ENCODE results near the gene C3orf18.

DNA sequence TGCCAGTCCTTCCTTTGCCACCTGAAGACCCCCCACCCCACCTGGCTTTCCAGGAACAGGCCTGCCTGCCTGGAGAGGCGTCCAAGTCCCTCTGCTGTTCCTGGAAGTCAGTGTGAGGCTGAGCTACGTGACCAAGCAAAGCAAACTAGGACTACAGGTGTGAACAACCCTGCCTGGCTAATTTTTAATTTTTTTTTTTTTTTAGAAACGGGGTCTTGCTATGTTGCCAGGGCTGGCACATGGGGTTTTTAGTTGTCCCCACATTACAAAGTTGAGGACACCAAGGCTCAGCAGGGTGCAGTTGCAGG lies 19.2 kb upstream of the C3orf18 start:
- no peak for TF ChIP-seq GABPA (IDR thresholded peaks at IDR 0.05; ENCODE audit: low read depth)
- no peak for TF ChIP-seq EZH2 (IDR thresholded peaks at IDR 0.05; ENCODE audit: borderline replicate concordance, control insufficient read depth, low read depth, low read length)
- TF ChIP-seq, protein P1, sequence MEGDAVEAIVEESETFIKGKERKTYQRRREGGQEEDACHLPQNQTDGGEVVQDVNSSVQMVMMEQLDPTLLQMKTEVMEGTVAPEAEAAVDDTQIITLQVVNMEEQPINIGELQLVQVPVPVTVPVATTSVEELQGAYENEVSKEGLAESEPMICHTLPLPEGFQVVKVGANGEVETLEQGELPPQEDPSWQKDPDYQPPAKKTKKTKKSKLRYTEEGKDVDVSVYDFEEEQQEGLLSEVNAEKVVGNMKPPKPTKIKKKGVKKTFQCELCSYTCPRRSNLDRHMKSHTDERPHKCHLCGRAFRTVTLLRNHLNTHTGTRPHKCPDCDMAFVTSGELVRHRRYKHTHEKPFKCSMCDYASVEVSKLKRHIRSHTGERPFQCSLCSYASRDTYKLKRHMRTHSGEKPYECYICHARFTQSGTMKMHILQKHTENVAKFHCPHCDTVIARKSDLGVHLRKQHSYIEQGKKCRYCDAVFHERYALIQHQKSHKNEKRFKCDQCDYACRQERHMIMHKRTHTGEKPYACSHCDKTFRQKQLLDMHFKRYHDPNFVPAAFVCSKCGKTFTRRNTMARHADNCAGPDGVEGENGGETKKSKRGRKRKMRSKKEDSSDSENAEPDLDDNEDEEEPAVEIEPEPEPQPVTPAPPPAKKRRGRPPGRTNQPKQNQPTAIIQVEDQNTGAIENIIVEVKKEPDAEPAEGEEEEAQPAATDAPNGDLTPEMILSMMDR (IDR thresholded peaks at IDR 0.05 in 2 of 3, conservative IDR thresholded peaks at IDR 0.05 in 1 of 3; ENCODE audit: control insufficient read depth in 2 of 3, extremely low read depth in 1 of 3, insufficient read depth in 1 of 3, low read depth in 3 of 3, low read length in 3 of 3), result no peak
- TF ChIP-seq MEF2A (IDR thresholded peaks at IDR 0.05; ENCODE audit: insufficient read depth, low read depth, low read length), result no peak
- TF ChIP-seq, protein P2, sequence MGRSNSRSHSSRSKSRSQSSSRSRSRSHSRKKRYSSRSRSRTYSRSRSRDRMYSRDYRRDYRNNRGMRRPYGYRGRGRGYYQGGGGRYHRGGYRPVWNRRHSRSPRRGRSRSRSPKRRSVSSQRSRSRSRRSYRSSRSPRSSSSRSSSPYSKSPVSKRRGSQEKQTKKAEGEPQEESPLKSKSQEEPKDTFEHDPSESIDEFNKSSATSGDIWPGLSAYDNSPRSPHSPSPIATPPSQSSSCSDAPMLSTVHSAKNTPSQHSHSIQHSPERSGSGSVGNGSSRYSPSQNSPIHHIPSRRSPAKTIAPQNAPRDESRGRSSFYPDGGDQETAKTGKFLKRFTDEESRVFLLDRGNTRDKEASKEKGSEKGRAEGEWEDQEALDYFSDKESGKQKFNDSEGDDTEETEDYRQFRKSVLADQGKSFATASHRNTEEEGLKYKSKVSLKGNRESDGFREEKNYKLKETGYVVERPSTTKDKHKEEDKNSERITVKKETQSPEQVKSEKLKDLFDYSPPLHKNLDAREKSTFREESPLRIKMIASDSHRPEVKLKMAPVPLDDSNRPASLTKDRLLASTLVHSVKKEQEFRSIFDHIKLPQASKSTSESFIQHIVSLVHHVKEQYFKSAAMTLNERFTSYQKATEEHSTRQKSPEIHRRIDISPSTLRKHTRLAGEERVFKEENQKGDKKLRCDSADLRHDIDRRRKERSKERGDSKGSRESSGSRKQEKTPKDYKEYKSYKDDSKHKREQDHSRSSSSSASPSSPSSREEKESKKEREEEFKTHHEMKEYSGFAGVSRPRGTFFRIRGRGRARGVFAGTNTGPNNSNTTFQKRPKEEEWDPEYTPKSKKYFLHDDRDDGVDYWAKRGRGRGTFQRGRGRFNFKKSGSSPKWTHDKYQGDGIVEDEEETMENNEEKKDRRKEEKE (IDR thresholded peaks at IDR 0.05), result no peak
